ENCODE data around the gene ZNF57.
"Not testable (repeated sequence)": the region's sequence is repeated elsewhere in the genome, so short reads cannot be mapped to it uniquely, and the experiment has no call there.

ZNF57 gene

GRCh38 chr19:2900296-2901252 is at the start of gene ZNF57:
ZNF57 (plus strand) TSS chr19:2900928; CDS start chr19:2901046, 118 bp downstream.
- DNase-seq (ENCODE audit: low read depth in 2 of 2), result peak; percentile 91 to 93

- DNase-seq (ENCODE audit: low read depth in 2 of 2), result no peak
These were observed 48.1 kb upstream of the ZNF57 start for GRCh38 chr19:2852598-2852997.

GRCh38 chr19:2853015-2853606 is 47.6 kb upstream of the ZNF57 start:
- DNase-seq (ENCODE audit: low read depth in 2 of 2), result no peak

GRCh38 chr19:2854849-2855248 is 45.9 kb upstream of the ZNF57 start:
- DNase-seq (ENCODE audit: low read depth in 2 of 2), result no peak

GRCh38 chr19:2856457-2857050 is 44.2 kb upstream of the ZNF57 start:
- DNase-seq (ENCODE audit: low read depth in 2 of 2), result no peak

- DNase-seq (ENCODE audit: low read depth in 2 of 2), result no peak
These were observed 41.9 kb upstream of the ZNF57 start for GRCh38 chr19:2858864-2859263.

- DNase-seq (ENCODE audit: low read depth in 2 of 2), result no peak
These were observed 36.9 kb upstream of the ZNF57 start for GRCh38 chr19:2863816-2864215.

- DNase-seq (ENCODE audit: low read depth in 2 of 2), result no peak
These were observed 35.2 kb upstream of the ZNF57 start for GRCh38 chr19:2865334-2866100.

GRCh38 chr19:2866495-2867024 is 34.2 kb upstream of the ZNF57 start:
- DNase-seq (ENCODE audit: low read depth in 2 of 2), result no peak

- no peak for DNase-seq (ENCODE audit: low read depth in 2 of 2)
These were observed 33.4 kb upstream of the ZNF57 start, which contains the start of gene ZNF556 for GRCh38 chr19:2867025-2867991. ZNF556 (plus strand) TSS chr19:2867335; CDS start chr19:2867422, 87 bp downstream.

- no peak for DNase-seq (ENCODE audit: low read depth in 2 of 2)
These were observed 31.1 kb upstream of the ZNF57 start for GRCh38 chr19:2869618-2870017.

- DNase-seq (ENCODE audit: low read depth in 2 of 2), result peak in 1 of 2 donors; percentile 8
These were observed 28.6 kb upstream of the ZNF57 start for GRCh38 chr19:2872175-2872574.

- DNase-seq (ENCODE audit: low read depth in 2 of 2), result no peak
These were observed 23.1 kb upstream of the ZNF57 start for GRCh38 chr19:2877398-2878331.

GRCh38 chr19:2883686-2884439 is 16.9 kb upstream of the ZNF57 start:
- DNase-seq (ENCODE audit: low read depth in 2 of 2), result no peak

GRCh38 chr19:2885736-2886135 is 15.0 kb upstream of the ZNF57 start:
- DNase-seq (ENCODE audit: low read depth in 2 of 2), result no peak

GRCh38 chr19:2887391-2887914 is 13.3 kb upstream of the ZNF57 start:
- DNase-seq (ENCODE audit: low read depth in 2 of 2), result no peak

- DNase-seq (ENCODE audit: low read depth in 2 of 2), result peak in 1 of 2 donors; percentile 13
These were observed 11.9 kb upstream of the ZNF57 start for GRCh38 chr19:2888731-2889224.

GRCh38 chr19:2890531-2890930 is 10.2 kb upstream of the ZNF57 start:
- DNase-seq (ENCODE audit: low read depth in 2 of 2), result not testable (repeated sequence)

All from stimulated activated CD8-positive, alpha-beta memory T cell treated with anti-CD3 and anti-CD28 coated beads, Interleukin-7, amount 100 ng/mL, for 1 hour (primary cell).